LNCaP clone FGC (cell line): ENCODE data around the gene PCOLCE2.

Source experiments
- DNase-seq: peaks from one replicate; pipeline ENCODE4 v3.0.0-alpha.2; 2011; ENCODE audit warnings: low read depth
- H3K4me3 ChIP-seq: 2 replicates; pipeline ENCODE4 v1.5.1; 2011; ENCODE audit warnings: mild to moderate bottlenecking, low read depth, low read length, control low read depth
- TF ChIP-seq, protein P1 (sequence below): IDR thresholded peaks from 2 replicates; pipeline ENCODE4 v1.5.1; 2012; ENCODE audit warnings: mild to moderate bottlenecking; ENCODE audit not compliant: control insufficient read depth, insufficient read depth; ENCODE audit errors: extremely low read depth

The PCOLCE2 gene

DNA sequence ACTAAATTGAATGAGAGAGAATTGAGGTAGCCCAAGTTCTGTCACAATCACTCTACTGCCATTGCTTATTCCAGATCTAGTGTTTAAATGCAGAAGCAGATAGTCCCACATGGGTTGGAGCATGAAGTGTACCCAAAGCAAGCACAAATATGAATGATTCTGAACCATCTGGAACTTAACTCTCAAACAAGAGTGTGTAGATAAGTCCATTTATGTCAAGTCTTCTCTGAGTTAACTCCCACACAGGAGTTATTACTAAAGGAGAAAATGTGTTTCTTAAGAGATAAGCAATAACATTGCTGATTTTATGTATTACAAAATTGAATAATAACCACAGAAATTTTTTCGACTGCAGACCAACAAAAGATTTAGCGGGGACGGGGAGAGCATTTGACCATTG is 41.0 kb upstream of the PCOLCE2 start:
- TF ChIP-seq, protein P1, sequence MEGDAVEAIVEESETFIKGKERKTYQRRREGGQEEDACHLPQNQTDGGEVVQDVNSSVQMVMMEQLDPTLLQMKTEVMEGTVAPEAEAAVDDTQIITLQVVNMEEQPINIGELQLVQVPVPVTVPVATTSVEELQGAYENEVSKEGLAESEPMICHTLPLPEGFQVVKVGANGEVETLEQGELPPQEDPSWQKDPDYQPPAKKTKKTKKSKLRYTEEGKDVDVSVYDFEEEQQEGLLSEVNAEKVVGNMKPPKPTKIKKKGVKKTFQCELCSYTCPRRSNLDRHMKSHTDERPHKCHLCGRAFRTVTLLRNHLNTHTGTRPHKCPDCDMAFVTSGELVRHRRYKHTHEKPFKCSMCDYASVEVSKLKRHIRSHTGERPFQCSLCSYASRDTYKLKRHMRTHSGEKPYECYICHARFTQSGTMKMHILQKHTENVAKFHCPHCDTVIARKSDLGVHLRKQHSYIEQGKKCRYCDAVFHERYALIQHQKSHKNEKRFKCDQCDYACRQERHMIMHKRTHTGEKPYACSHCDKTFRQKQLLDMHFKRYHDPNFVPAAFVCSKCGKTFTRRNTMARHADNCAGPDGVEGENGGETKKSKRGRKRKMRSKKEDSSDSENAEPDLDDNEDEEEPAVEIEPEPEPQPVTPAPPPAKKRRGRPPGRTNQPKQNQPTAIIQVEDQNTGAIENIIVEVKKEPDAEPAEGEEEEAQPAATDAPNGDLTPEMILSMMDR: no peak
- no peak for DNase-seq
- H3K4me3 ChIP-seq: no peak overlapping the region

DNA sequence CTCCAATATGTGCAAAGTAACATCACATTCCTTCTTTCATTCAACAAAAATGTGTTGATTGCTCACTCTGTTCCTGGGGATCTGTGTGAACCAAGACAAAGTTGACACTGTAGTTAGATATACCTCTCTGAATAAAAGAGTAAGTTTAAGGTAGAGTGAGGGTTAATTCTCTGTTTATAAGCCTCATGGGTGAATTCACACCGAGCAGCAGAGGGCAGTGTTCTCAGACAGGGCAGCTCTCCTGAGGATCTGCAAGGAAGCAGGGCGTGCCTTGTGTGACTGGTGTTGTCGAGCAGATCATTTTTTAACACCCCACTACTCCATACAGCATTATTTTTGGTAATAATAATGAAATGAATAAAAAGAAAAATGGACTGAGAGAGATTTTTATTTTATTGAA is 40.2 kb upstream of the PCOLCE2 start:
- TF ChIP-seq, protein P1: peak; percentile 70
- H3K4me3 ChIP-seq: no peak overlapping the region
- DNase-seq: no peak

DNA sequence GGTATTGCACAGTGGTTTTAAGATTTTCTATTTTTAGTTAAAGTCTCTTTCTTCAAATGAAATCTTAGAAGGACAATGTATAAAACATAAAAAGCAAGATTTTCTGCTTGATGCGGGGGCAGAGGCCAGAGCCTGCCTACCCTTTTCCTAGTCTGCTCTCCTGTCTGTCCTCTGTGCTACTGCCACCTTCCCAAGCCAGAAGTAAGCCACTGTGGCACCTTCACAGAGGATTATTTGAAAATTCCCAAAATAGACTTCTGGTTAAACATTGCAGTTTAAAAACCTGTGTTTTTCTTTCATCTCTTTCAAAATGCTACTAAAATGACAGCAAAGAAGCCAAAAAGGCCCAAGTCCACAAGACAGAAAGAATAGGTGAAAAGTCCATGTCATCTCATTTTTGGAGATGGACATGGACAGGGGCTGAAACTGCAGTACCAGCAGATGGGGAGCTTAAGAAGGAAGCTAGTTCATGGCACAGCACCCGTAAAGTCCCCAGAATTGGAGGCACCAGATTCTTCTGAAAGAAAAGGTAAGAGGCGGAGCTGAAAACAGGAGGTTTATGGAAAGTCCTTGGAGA is 37.6 kb upstream of the PCOLCE2 start:
- no peak for DNase-seq
- TF ChIP-seq, protein P1: no peak
- no peak overlapping the region for H3K4me3 ChIP-seq

DNA sequence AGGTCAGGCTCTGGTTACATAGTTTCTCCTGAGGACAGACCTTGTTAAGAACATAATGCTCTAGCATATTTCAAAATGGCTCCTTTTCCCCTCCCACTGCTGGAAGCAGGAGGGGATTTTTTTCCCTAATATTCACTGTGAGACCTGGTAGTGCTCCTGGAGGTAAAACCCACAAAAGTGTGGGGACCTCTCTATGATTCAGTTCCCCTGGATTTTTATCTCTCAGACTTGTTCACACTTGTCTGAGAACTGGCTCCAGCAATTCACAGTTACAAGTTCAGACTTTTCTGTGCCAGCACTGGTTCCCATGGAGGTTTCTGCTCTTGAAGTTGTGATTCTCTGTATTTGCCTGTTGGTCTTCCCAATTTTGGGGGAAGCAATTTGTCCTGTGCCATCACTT is 36.3 kb upstream of the PCOLCE2 start:
- no peak overlapping the region for H3K4me3 ChIP-seq
- TF ChIP-seq, protein P1: no peak
- no peak for DNase-seq

DNA sequence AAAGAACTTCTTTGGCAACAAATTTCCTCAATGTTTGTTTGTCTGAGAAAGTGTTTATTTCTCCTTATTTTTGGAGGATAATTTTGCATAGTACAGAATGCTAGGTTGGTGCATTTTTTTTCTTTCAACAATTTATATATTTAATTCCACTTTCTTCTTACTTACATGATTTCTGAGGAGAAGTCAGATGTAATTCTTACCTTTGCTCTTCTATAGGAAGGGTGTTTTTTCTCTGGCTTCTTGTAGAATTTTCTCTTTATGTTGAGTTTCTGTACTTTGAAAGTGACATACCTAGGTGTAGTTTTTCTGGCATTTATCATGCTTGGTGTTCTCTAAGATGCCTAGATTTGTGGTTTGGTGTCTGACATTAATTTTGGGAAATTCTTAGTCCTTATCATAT is 34.8 kb upstream of the PCOLCE2 start:
- TF ChIP-seq, protein P1: no peak
- H3K4me3 ChIP-seq: no peak overlapping the region
- DNase-seq: no peak

DNA sequence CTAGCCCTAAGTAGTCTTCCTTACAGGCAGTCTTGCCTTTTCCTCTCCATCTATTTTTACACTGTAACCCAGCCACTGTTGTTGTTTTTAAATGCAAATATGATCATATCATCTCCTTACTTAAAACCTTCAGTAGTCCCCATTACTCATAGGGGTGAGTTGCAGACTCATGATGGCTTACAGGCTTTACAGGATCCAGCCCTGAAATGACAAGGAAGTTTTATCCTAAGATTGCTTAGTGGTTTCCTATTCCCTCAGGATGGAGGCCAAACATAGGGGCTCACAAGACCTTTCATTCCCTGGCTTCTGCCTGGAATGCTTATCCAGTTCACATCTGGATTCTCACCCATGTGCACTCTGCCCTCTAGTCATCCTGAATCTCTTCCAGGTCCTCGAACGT is 27.7 kb upstream of the PCOLCE2 start:
- TF ChIP-seq, protein P1: no peak
- no peak overlapping the region for H3K4me3 ChIP-seq
- DNase-seq: no peak

DNA sequence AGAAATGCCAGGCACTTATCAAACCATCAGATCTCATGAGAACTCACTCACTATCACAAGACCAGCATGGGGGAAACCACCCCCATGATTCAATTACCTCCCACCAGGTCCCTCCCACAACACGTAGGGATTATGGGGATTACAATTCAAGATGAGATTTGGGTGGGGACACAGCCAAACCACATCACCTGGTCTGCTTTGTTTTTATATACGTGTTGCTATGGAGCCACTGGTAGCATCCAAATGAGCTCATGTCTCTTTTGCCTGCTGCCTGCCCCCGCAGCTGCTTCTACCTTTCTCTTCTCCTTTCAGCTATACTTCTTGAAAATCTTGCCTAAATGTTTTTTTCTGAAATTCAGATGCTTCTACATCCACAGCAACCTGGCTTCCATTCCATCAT is 26.8 kb upstream of the PCOLCE2 start:
- no peak for DNase-seq

More for the DNA sequence above, 26.8 kb upstream of the PCOLCE2 start:
- H3K4me3 ChIP-seq: no peak overlapping the region
- TF ChIP-seq, protein P1: no peak
